ENCODE data around the gene HEATR1.

The HEATR1 gene

DNA sequence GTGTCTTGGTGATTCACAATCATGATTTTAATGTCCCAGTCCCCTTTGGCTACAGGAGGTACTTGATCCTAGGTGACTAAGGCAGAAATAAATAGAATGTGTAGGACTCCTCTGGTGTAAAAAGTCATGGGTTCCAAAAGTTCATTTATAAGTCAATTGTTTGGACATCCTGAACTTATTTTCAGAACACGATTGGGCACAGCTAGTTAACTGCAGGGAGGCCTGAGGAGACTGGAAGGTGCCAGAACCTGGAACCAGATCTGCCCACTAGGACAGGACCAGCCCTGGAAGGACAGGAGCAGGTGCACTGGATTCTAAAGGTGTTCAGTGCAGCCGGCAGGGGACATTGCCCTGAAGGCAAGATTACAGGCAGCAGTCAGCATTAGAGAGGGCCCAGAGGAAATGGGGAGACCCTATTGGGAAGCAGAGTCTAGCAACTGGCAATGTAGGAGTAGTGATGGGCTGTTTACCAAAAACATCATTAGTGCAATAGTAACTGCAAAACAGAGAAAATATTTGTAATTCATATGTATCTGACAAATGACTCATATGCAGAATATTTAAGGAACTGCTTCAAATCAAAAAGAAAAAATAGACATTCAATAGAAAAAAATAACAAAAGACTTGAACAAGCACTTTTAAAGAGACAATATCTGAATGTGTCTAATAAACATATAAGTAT, 23.6 kb upstream of the HEATR1 start:
- TF ChIP-seq, protein P1, sequence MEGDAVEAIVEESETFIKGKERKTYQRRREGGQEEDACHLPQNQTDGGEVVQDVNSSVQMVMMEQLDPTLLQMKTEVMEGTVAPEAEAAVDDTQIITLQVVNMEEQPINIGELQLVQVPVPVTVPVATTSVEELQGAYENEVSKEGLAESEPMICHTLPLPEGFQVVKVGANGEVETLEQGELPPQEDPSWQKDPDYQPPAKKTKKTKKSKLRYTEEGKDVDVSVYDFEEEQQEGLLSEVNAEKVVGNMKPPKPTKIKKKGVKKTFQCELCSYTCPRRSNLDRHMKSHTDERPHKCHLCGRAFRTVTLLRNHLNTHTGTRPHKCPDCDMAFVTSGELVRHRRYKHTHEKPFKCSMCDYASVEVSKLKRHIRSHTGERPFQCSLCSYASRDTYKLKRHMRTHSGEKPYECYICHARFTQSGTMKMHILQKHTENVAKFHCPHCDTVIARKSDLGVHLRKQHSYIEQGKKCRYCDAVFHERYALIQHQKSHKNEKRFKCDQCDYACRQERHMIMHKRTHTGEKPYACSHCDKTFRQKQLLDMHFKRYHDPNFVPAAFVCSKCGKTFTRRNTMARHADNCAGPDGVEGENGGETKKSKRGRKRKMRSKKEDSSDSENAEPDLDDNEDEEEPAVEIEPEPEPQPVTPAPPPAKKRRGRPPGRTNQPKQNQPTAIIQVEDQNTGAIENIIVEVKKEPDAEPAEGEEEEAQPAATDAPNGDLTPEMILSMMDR (IDR thresholded peaks at IDR 0.05; ENCODE audit: low read depth, low read length, missing control alignments) = no peak
- no peak for DNase-seq (ENCODE audit: extremely low read depth, low read depth)
- H3K4me3 ChIP-seq (replicated peaks; ENCODE audit: low read depth, low read length) = no peak overlapping the region

DNA sequence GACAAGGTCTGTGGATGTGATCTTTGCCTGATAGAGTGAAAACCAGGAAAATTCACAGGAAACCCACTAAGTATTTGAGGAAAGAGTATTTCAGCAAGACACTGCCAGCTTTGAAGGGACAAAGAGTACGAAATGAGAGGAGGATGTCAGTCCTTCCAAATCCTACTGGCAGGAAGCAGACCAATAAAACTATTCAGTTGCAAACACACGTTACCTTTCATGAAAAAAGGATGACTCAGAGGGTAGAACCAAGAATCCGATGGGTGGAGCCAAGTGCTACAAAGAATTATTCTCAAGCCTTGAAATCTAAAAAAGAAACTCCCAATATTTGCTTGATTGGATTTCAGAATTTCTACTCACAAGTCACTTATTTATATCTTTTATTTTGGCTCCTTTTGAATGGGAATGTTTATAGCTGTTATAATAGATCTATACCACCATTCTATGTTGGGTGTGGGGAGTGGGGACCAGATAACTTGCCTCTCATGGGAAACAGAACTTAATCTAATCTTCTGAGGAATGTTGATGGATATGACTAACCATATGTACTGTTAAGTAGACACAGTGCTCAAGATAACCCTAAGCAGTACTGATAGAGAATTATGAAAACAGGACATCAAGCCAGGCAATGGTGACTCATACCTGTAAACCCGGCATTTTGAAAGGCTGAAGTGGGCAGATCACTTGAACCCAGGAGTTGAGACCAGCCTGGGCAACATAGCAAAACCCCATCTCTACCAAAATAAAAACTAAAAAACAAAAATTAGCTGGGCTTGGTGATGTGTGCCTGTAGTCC, 19.3 kb upstream of the HEATR1 start:
- TF ChIP-seq, protein P1 (IDR thresholded peaks at IDR 0.05; ENCODE audit: low read depth, low read length, missing control alignments) = no peak

DNA sequence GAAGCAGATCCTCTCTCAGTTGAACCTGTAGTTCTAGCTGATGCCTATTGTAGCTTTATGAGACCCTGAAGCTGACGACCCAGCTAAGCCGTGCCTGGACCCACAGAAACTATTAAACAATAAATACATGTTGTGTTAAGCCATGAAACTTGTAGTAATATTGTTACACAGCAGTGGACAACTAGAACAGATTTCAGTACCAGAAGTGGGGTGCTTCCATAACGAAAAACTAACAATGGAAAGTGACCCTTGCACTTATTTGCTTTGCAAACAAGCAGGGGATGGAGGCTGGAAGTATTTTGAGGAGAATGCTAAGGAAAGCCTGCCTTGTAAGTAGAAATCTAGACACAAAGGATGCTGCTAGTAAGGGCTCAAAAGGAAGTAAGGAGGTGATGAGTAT, 18.1 kb upstream of the HEATR1 start:
- no peak overlapping the region for H3K4me3 ChIP-seq (replicated peaks; ENCODE audit: low read depth, low read length)
- TF ChIP-seq, protein P1 (IDR thresholded peaks at IDR 0.05; ENCODE audit: low read depth, low read length, missing control alignments) = no peak
- no peak for DNase-seq (ENCODE audit: extremely low read depth, low read depth)

More for the DNA sequence above, 19.3 kb upstream of the HEATR1 start:
- no peak for DNase-seq (ENCODE audit: extremely low read depth, low read depth)
- no peak overlapping the region for H3K4me3 ChIP-seq (replicated peaks; ENCODE audit: low read depth, low read length)

DNA sequence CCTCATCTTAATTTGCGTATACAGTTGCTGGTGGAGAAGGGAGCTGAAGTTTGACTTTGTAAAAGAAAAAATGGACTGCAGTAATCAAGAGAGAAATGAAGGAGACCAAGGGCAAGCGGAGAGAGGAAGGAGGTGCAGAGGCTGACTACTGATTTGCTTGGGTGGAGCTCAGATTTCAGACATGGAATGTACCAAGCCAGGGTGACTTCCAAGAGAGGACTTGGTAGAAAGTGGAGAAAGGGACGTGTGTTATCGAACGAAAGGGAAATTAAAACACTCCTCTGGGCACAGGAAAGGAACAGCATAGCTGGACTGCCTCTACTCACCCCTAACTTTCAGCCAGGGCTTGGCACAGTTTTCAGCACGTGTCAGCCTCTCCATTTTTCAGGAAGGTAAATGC, 15.1 kb upstream of the HEATR1 start:
- no peak for DNase-seq (ENCODE audit: extremely low read depth, low read depth)

DNA sequence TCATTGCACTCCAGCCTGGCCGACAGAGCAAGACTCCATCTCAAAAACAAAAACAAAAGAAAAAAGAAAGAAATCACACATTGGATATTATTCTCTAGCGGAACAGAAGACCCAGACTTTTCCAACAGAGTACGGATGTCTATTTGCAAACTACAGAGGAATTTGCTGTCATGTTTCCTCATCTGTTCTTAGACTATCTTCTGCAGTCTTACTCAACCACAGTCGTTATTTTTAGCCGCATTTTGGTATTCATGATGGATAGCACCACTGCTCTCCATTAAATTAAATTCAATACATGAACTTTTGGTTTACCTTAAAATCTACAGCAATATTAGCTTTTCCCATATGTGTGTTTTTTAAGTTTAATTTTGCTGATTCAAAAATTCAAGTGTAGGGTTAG, 14.2 kb upstream of the HEATR1 start:
- no peak overlapping the region for H3K4me3 ChIP-seq (replicated peaks; ENCODE audit: low read depth, low read length)
- DNase-seq (ENCODE audit: extremely low read depth, low read depth) = no peak
- TF ChIP-seq, protein P1 (IDR thresholded peaks at IDR 0.05; ENCODE audit: low read depth, low read length, missing control alignments) = no peak

More for the DNA sequence above, 15.1 kb upstream of the HEATR1 start:
- H3K4me3 ChIP-seq (replicated peaks; ENCODE audit: low read depth, low read length) = no peak overlapping the region
- TF ChIP-seq, protein P1 (IDR thresholded peaks at IDR 0.05; ENCODE audit: low read depth, low read length, missing control alignments) = no peak

DNA sequence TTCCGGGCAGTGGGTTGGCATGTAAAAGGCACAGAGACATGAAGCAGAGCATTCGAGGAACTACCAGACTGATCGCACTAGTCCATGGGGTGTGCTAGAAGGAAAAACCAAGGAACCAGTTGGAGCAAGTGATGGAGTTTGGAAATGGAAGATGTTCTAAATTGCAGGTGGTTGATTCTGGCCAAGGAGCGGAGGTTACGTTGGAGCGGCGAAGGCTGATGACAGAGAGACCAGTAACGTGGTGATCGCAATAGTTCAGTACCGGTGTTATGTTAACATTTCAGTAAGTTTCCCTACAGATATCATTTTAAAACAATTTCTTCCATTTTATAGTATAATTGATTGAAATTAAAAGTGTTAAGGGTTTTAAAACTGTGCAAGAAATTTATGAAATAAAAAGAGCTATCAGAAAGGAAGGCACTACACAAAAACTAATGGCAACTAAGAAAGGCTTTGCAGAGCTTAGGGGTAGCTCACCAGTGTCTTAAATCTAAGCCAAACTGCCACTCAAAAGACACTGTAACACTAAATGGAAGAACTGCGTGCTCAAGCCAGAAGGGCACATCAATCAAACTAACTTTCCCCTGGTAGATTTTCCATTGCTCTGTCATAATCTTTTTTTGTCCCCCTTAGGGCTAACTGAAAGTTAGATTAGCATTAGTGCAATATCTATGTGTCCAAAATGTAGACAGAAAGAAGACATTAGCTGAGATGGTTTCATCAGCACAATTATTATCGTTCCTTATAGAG, 11.3 kb upstream of the HEATR1 start:
- no peak overlapping the region for H3K4me3 ChIP-seq (replicated peaks; ENCODE audit: low read depth, low read length)
- no peak for DNase-seq (ENCODE audit: extremely low read depth, low read depth)
- TF ChIP-seq, protein P1 (IDR thresholded peaks at IDR 0.05; ENCODE audit: low read depth, low read length, missing control alignments) = no peak

Data from HFF-Myc (cell line).